GM21717 (cell line): ENCODE measurements around the gene ZBTB32.

Experiments used
- ATAC-seq: cut with Tn5 transposase; IDR thresholded peaks from one replicate; pipeline ENCODE4 v1.9.1; 2021; ENCODE audit warnings: mild to moderate bottlenecking, moderate library complexity; ENCODE audit not compliant: unreplicated experiment

Gene ZBTB32

GRCh38 chr19:35693835-35694599 is 10.3 kb upstream of the ZBTB32 start:
- peak; percentile 61 for ATAC-seq

GRCh38 chr19:35695895-35696422 is 8.4 kb upstream of the ZBTB32 start:
- ATAC-seq = no peak

GRCh38 chr19:35696835-35697234 is 7.5 kb upstream of the ZBTB32 start:
- ATAC-seq = no peak

GRCh38 chr19:35702223-35703012 is 1.9 kb upstream of the ZBTB32 start:
- peak; percentile 84 for ATAC-seq

GRCh38 chr19:35703343-35703742 is 1.0 kb upstream of the ZBTB32 start:
- ATAC-seq = no peak

- no peak for ATAC-seq
These were observed 4.0 kb downstream of the ZBTB32 start for GRCh38 chr19:35708391-35708790.

GRCh38 chr19:35710784-35711723 is 6.7 kb downstream of the ZBTB32 start:
- peak; percentile 28 for ATAC-seq

GRCh38 chr19:35712567-35713505 is 8.5 kb downstream of the ZBTB32 start:
- no peak for ATAC-seq

- no peak for ATAC-seq
These were observed 9.1 kb downstream of the ZBTB32 start for GRCh38 chr19:35713506-35713850.

GRCh38 chr19:35713904-35714495 is 9.6 kb downstream of the ZBTB32 start:
- no peak for ATAC-seq

- no peak for ATAC-seq
These were observed 10.4 kb downstream of the ZBTB32 start for GRCh38 chr19:35714601-35715354.

GRCh38 chr19:35715355-35715809 is 11.0 kb downstream of the ZBTB32 start:
- no peak for ATAC-seq

- ATAC-seq = no peak
These were observed 11.8 kb downstream of the ZBTB32 start for GRCh38 chr19:35715981-35716800.

GRCh38 chr19:35716801-35717664 is 12.7 kb downstream of the ZBTB32 start:
- peak; percentile 49 for ATAC-seq

- no peak for ATAC-seq
These were observed 13.4 kb downstream of the ZBTB32 start, which contains the start of gene KMT2B for GRCh38 chr19:35717665-35718344. Gene KMT2B (plus strand): TSS chr19:35718003. CDS start chr19:35718019, 16 bp downstream.
